ENCODE measurements around the gene KLF3.

Gene KLF3

GRCh38 chr4:38745881-38746280 lies 81.9 kb downstream of the KLF3 start:
- no peak for DNase-seq (ENCODE audit: extremely low spot score)
- no peak for TF ChIP-seq CTCF (IDR thresholded peaks at IDR 0.05; ENCODE audit: control extremely low read depth, extremely low read depth, low read depth, missing control alignments)
- ChIA-PET POLR2A (no interaction called here), CTCF (interaction anchor here (1.3 kb wide), 2 partner anchors 13 to 14 kb away, joined by 3 to 4 read pairs; no protein-coding TSS in a partner anchor)

DNA sequence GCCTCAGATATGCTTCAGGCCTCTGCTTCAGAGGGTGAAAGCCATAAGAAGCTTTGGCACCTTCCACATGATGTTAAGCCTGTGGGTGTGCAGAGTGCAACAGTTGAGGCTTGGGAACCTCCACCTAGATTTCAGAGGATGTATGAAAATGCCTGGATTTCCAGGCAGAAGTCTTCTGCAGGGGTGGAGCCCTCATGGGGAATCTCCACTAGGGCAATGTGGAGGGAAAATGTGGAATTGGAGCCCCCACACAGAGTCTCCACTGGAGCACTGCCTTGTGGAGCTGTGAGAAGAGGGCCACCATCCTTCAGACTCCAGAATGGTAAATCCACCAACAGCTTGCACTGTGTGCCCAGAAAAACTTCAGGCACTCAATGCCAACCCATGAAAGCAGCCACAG lies 83.6 kb downstream of the KLF3 start:
- ChIA-PET POLR2A (no interaction called here), CTCF (interaction anchor here (0.9 to 1.0 kb wide), 3 partner anchors 10 to 113 kb away, joined by 3 to 4 read pairs (median 3); partner anchors contain the start of gene TLR10)
- TF ChIP-seq CTCF (IDR thresholded peaks at IDR 0.05; ENCODE audit: control extremely low read depth, extremely low read depth, low read depth, missing control alignments) = no peak
- no peak for DNase-seq (ENCODE audit: extremely low spot score)

DNA sequence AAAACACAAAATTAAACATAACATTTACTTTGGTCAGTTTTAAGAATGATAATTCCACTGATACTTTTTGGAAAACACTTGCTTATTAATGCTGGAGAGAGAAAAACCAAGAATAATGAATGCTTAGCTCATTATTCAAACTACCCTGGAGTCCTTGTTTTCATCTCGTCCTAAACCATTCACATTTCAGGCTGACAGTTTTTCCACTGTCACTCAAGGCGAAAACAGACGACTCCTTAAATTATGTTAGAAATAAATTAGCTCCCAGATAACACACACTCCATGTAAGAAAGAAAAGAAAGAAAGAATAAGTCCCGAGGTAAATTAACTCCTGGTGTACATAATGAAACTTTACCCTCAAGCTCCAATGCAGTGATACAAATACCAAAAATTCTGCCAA lies 85.3 kb downstream of the KLF3 start:
- ChIA-PET POLR2A (no interaction called here), CTCF (interaction anchor here (1.3 to 1.9 kb wide), 2 partner anchors 10 to 111 kb away, joined by 5 to 8 read pairs; no protein-coding TSS in a partner anchor)
- no peak for TF ChIP-seq CTCF (IDR thresholded peaks at IDR 0.05; ENCODE audit: control extremely low read depth, extremely low read depth, low read depth, missing control alignments)
- no peak for DNase-seq (ENCODE audit: extremely low spot score)
